ENCODE data around the gene KLHL17.
A peak's percentile ranks its signal among the peaks of the same experiment; 100 is the strongest.
"Not testable (repeated sequence)": the region's sequence is repeated elsewhere in the genome, so short reads cannot be mapped to it uniquely, and the experiment has no call there.

KLHL17 gene

DNA sequence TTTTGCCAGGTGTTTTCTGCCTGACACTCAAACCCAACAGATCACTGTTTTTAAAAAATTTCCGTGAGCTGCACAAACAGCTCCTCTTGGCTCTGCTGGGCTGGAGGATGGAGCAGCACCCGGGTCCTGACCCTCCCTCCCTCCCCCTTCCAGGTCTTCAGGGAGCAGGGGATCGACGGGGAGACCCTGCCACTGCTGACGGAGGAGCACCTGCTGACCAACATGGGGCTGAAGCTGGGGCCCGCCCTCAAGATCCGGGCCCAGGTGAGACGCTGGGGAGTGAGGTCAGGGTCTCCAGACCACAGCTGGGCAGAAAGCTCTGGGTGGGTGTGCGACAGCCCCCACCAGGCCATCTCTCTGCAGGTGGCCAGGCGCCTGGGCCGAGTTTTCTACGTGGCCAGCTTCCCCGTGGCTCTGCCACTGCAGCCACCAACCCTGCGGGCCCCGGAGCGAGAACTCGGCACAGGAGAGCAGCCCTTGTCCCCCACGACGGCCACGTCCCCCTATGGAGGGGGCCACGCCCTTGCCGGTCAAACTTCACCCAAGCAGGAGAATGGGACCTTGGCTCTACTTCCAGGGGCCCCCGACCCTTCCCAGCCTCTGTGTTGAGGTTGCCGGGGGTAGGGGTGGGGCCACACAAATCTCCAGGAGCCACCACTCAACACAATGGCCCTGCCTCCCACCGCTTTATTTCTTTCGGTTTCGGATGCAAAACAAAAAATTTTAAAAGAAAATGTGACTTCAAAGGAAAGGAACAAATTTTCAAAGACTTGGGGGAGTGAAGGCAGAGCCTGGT lies 16.6 kb upstream of the KLHL17 start:
- Histone ChIP-seq H3K27ac (peak overlapping the region in 1 of 2 donors; percentile 28), H3K4me1 (peaks cover 0 to 37% (median 33%) of the 10 kb centered on the region in 4 donors), H3K36me3 (peaks cover 18 to 52% (median 37%) of the 10 kb centered on the region in 3 donors), H3K27me3 (peaks cover 0 to 43% of the 10 kb centered on the region in 2 donors), H3K4me3 (no peak overlapping the region), H3K9me3 (no peaks in the 10 kb centered on the region)
- no peak for TF ChIP-seq CTCF (IDR thresholded peaks at IDR 0.05)
- intact Hi-C loops (cut with DNase I; ENCODE audit: low total_unique reads) = no loop called here
- no peak for DNase-seq

DNA sequence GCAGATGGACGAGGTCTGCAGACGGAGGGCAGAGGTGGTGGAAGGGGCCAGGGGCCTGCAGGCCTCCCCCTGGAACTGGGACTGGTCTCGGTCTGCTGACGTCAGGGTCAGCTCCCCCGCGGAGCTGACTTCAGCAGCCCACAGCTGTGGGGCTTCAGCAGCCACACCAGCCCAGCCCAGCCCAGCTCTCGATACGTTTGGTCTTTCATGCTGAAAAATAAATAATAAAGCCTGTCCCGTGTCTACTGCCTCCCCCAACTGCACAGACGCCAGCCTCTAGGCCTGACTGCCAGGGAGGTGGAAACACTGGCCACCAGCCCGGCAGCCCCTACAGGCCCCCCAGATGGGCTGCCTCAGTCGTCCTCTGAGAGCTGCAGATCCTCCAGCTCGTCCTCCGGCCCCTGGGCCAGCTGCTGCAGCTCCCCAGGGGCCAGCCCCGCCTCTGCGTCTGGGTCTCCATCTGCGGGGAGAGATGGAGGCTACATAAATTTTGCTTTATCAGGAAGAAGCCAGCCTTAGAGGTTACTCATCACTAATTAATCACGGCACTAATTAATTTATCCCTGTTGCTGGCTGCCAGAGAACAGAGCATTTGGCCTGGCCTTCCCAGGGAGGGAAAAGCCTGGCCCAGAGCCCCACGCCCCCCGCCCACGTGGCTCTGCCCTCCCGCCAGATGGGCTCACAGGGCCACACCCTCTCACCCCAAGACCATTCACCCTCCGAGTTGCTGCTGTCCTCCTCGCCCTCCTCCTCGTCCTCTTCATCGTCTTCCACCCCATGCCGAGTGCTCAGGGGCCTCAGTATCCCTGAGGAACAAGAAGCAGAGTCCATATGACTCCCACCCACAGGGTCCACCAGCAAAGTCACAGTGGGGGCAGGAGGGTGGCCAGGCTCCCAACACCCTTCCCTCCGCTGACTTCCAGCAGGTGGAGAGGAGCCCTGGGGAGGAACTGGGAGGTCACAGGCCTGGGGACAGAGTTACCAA lies 15.8 kb upstream of the KLHL17 start:
- no peak for DNase-seq
- H3K27ac ChIP-seq = no peak overlapping the region
- peaks cover 0 to 33% (median 32%) of the 10 kb centered on the region in 4 donors for H3K4me1 ChIP-seq
- no peaks in the 10 kb centered on the region for H3K9me3 ChIP-seq
- peaks cover 0 to 36% of the 10 kb centered on the region in 2 donors for H3K27me3 ChIP-seq
- intact Hi-C loops (cut with DNase I; ENCODE audit: low total_unique reads) = no loop called here
- no peak overlapping the region for H3K4me3 ChIP-seq
- peaks cover 24 to 61% (median 44%) of the 10 kb centered on the region in 3 donors for H3K36me3 ChIP-seq
- no peak for TF ChIP-seq CTCF (IDR thresholded peaks at IDR 0.05)

DNA sequence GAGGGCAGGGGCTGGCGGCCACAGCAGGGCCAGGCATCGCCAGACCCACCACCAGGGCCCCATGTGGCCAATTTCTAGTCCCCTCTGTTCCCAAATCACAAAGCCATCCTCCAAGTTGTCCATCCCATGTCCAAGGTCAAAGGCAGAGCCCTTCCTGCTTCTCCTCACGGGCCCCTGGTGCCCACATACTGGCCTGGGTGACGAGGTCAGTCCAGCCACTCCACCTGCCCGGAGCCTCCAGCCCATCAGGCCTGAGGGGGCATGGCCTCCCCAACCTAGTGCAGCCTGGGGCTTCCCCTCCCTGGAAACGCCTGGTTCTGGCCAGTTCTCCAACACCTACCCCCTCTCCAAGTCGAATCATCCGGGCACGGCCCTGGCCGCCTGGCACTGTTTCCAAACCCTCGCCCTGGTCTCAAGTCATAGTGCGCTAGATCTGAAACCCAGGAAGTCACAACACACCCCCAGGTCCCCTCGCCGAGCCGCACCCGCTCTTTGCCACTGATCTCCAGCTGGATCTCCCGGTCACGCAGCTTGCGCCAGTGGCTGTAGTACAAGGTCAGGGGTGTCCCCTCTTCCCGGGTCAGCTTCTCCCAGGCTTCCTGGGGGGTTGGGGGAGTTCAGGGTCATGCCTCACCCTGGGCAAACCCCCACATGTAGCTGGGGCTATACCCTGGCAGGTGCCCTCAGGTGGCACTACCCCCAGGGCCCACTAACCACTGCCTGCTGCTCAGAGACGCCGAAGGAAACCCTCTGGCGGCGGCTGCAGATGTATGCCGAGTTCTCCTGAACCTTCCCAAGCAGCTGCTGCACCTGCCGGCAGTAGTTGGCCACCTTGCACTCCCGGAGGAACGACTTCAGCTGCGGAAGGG lies 14.5 kb upstream of the KLHL17 start:
- DNase-seq = no peak
- H3K4me1 ChIP-seq = peaks cover 0 to 20% (median 20%) of the 10 kb centered on the region in 4 donors
- no peak for TF ChIP-seq CTCF (IDR thresholded peaks at IDR 0.05)
- no peaks in the 10 kb centered on the region for H3K9me3 ChIP-seq
- peaks cover 26 to 74% (median 57%) of the 10 kb centered on the region in 3 donors for H3K36me3 ChIP-seq
- intact Hi-C loops (cut with DNase I; ENCODE audit: low total_unique reads) = no loop called here
- H3K27me3 ChIP-seq = peaks cover 0 to 23% of the 10 kb centered on the region in 2 donors
- no peak overlapping the region for H3K4me3 ChIP-seq
- no peak overlapping the region for H3K27ac ChIP-seq

DNA sequence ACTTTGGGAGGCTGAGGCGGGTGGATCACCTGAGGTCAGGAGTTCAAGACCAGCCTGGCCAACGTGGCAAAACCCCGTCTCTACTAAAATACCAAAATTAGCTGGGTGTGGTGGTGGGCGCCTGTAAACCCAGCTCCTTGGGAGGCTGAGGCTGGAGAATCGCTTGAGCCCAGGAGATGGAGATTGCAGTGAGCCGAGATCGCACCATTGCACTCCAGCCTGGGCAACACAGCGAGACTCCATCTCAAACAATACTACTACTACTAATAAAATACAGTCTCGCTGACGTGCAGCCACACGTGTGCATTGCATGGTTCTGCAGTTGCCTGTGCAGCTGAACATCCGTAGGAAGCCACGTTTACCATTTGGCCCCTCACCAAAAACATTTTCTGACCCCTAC lies 13.6 kb upstream of the KLHL17 start:
- H3K27ac ChIP-seq; H3K9me3 ChIP-seq; intact Hi-C loops (cut with DNase I; ENCODE audit: low total_unique reads); H3K4me3 ChIP-seq; DNase-seq: not testable (repeated sequence)
- H3K36me3 ChIP-seq = peaks cover 30 to 82% (median 66%) of the 10 kb centered on the region in 3 donors
- H3K27me3 ChIP-seq = peaks cover 0 to 15% of the 10 kb centered on the region in 2 donors
- H3K4me1 ChIP-seq = peaks cover 0 to 12% (median 11%) of the 10 kb centered on the region in 4 donors

DNA sequence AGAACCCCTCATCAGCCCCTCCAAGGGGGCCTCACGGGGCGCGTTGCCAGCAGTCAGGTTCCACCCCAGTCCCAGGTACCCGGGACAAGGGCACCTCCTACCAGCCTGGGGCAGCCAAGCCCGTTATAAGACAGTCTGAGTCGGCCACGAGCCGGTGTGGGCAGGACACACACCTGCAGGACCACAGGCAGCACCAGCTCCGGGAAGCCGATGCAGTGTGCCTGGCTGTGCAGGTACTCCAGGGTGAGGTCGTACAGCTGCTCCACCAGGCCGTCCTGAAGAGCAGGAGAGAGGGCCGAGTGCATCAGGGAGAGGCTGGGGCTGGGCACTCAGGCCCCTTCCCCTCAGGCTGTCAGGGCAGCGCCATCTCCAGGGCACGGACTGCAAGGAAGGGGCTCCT lies 12.4 kb upstream of the KLHL17 start:
- peaks cover 0 to under 1% (median under 1%) of the 10 kb centered on the region in 4 donors for H3K4me1 ChIP-seq
- peaks cover 42 to 94% (median 77%) of the 10 kb centered on the region in 3 donors for H3K36me3 ChIP-seq
- DNase-seq = no peak

More for the DNA sequence above, 12.4 kb upstream of the KLHL17 start:
- H3K4me3 ChIP-seq = no peak overlapping the region
- H3K27ac ChIP-seq = no peak overlapping the region
- peaks cover 0 to 3% of the 10 kb centered on the region in 2 donors for H3K27me3 ChIP-seq
- TF ChIP-seq CTCF (IDR thresholded peaks at IDR 0.05) = no peak
- no peaks in the 10 kb centered on the region for H3K9me3 ChIP-seq
- intact Hi-C loops (cut with DNase I; ENCODE audit: low total_unique reads) = no loop called here

Data from tibial artery (tissue), 4 donors.